Measurements from ENCODE around the gene BHLHE41.

BHLHE41 gene

DNA sequence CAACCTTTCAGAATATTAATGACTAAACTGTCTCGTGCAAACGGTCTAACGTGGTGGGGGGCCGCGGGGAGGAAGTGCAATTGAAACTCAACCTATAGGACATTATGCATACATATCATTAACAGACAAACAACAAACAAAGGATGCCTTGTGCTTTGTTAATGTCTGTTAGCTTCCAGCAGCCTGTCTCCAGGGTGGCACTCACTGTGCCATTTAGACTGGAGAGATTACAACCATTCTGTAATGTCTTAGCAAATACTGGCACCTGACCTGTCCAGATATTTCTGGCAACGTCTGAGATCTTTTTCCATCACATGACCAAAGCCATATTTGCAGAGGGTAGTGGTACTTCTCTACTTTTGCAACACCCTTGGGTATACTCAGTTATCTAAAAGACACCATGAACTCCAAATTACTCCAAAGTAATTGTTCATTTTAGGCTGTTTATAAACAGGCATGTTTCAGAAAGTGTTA lies 11.6 kb downstream of the BHLHE41 start:
- DNase-seq (ENCODE audit: low spot score), result no peak
- TF ChIP-seq, protein P1, sequence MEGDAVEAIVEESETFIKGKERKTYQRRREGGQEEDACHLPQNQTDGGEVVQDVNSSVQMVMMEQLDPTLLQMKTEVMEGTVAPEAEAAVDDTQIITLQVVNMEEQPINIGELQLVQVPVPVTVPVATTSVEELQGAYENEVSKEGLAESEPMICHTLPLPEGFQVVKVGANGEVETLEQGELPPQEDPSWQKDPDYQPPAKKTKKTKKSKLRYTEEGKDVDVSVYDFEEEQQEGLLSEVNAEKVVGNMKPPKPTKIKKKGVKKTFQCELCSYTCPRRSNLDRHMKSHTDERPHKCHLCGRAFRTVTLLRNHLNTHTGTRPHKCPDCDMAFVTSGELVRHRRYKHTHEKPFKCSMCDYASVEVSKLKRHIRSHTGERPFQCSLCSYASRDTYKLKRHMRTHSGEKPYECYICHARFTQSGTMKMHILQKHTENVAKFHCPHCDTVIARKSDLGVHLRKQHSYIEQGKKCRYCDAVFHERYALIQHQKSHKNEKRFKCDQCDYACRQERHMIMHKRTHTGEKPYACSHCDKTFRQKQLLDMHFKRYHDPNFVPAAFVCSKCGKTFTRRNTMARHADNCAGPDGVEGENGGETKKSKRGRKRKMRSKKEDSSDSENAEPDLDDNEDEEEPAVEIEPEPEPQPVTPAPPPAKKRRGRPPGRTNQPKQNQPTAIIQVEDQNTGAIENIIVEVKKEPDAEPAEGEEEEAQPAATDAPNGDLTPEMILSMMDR (IDR thresholded peaks at IDR 0.05; ENCODE audit: extremely low read depth, missing control alignments), result no peak

DNA sequence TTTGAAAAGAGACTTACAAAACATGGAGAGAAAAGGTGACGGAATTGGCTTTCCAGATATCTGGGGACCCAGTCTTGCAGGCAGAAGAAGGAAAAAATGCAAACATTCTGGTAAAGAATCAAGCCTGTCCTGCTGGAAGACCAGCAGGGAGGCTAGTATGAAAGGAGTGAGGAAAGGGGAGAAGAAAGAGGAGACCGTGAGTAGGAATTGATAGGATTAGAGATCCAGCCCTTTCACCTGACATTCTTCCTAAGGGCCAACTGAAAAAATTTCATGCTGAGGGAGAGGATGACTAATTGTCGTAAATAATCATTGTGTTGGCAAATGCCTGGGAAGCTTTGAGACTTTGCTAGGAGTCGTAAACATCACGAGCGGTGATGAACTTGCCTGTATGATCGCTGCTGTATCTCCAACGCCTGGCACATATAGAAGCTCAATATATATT lies 12.1 kb downstream of the BHLHE41 start:
- TF ChIP-seq, protein P1 (IDR thresholded peaks at IDR 0.05; ENCODE audit: extremely low read depth, missing control alignments), result no peak
- no peak for DNase-seq (ENCODE audit: low spot score)

DNA sequence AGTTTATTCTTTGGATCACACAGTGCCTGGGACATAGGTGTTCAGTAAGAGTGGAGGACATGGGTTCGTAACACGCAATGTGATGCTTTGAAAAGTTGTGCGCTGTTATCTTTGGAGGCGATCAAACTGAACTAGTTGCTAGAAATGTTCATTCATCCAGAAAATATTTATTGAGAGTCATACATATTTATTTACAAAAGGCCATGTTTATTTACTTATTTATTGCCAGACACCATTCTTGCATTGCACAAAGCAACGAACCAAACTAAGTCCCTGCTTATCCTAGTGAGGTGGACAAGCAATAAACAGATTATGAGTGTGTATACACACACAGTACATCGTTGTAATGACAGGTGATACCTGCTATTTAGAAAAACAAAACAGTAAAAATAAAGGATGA lies 12.6 kb downstream of the BHLHE41 start:
- DNase-seq (ENCODE audit: low spot score), result no peak
- TF ChIP-seq, protein P1 (IDR thresholded peaks at IDR 0.05; ENCODE audit: extremely low read depth, missing control alignments), result no peak

DNA sequence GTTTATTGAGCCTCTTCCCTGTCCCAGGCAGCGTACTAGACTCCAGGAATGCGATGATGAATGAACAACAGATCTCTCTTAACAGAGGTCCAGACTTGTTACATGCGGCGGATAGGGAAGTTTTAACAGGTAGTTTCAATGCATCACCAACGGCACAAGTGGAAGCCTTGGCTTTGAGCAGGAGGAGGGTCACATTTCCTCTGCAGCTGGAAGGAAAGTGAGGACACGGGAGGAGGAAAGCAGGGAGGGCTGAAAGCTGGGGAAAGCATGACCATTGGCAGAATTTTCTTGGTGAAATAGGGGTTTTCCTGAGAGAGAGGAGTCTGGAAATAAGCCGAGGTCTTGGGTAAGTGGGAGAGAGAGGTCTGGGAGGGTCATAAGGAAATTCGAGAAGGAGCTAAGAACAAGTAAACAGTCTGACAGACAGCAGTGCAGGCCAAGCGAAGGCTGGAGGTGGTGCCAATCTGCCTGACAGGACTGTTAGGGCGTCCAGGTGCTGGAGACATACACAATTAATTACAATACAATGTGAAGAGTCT lies 15.4 kb downstream of the BHLHE41 start:
- no peak for DNase-seq (ENCODE audit: low spot score)

DNA sequence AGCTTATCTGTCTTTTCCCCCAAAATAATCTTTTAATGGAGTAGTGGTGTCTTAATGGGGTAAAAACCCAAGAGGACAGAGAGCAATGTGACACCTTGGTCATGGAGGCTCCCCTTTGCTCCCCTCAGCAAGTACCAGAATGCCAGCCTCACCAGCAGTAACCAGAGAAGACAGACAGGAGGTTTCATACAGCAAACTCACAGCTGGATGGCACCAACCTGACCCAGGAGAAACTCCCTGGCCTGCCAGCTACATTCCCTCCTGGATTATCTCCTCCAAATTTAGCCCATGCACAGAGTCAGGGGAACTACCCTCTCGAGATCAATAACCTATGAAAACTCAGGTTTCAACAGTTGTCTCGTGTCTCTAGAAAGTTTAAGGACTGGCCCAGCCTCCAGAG lies 15.9 kb downstream of the BHLHE41 start:
- TF ChIP-seq, protein P1 (IDR thresholded peaks at IDR 0.05; ENCODE audit: extremely low read depth, missing control alignments), result no peak
- DNase-seq (ENCODE audit: low spot score), result no peak

More for the DNA sequence above, 15.4 kb downstream of the BHLHE41 start:
- TF ChIP-seq, protein P1 (IDR thresholded peaks at IDR 0.05; ENCODE audit: extremely low read depth, missing control alignments), result no peak

DNA sequence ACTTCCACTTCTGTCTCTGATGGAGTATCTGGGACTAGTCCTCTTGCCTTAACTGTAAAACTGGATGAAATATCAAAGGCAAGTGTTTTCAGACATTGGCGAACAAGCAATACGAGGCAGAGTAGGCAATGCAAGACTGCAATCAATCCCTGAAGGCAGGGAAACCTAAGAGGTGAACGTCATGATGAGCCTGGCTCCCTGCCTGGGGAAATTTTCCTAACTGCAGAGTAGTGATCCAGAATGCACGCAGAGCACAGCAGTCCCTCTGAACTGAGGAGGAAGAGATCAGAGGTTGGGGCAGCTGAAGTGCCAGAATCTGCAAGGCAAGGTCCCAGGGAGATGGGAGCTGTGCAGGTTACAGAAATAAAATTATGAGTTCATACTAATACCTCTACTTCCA lies 18.5 kb downstream of the BHLHE41 start:
- TF ChIP-seq, protein P1 (IDR thresholded peaks at IDR 0.05; ENCODE audit: extremely low read depth, missing control alignments), result no peak
- DNase-seq (ENCODE audit: low spot score), result no peak

DNA sequence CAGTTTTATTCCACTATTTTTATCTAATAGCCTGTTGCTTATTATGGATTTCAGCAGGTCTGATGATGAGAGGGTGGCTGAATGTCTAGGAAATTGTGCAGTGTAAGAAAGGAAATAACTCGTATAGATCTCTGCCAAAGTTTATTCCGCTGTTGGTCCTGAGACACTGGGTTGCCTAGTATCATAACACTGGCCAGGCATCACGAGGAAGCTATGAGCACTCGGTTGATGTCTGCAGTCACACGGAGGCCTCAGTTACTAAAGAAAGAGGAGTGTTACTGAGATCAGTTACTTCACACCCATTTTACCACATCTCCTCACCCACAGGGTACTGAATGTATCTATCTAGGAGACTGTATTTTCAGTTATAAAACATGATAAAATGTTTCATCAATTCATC lies 21.9 kb downstream of the BHLHE41 start:
- TF ChIP-seq, protein P1 (IDR thresholded peaks at IDR 0.05; ENCODE audit: extremely low read depth, missing control alignments), result no peak
- no peak for DNase-seq (ENCODE audit: low spot score)
